ENCODE results near the gene URI1. TPM values are rescaled to one million over a fixed set of nuclear protein-coding genes. Genes with fewer than 3 reads are reported as not detected.

The URI1 gene
- total and polyA plus RNA-seq, 2 of the 8 experiments (the other 6 are each of a cell fraction or from before 2014, with no cell fraction given): 27.7 to 64.3 TPM

- TF ChIP-seq RXRA (IDR thresholded peaks at IDR 0.05; ENCODE audit: insufficient read depth, low read depth, low read length) (no peak), FOSL1 (IDR thresholded peaks at IDR 0.05; ENCODE audit: insufficient read depth, low read depth, low read length) (no peak), CREB1 (IDR thresholded peaks at IDR 0.05) (no peak), GTF2F1 (IDR thresholded peaks at IDR 0.05; ENCODE audit: borderline replicate concordance, low read depth, low read length) (no peak), EGR1 (IDR thresholded peaks at IDR 0.05; ENCODE audit: borderline replicate concordance, low read depth, low read length) (no peak), KDM4A (IDR thresholded peaks at IDR 0.05; ENCODE audit: low read depth, low read length, severe bottlenecking) (no peak), TEAD4 (IDR thresholded peaks at IDR 0.05; ENCODE audit: low read depth, low read length) (no peak), KDM1A (IDR thresholded peaks at IDR 0.05; ENCODE audit: borderline replicate concordance, low read length) (no peak), KDM5A (IDR thresholded peaks at IDR 0.05; ENCODE audit: low read length) (no peak), TAF7 (optimal IDR thresholded peaks at IDR 0.05; ENCODE audit: borderline replicate concordance, low read depth, low read length) (no peak), PHF8 (conservative IDR thresholded peaks at IDR 0.05; ENCODE audit: low read depth, low read length) (no peak), CBX8 (IDR thresholded peaks at IDR 0.05; ENCODE audit: borderline replicate concordance, low read depth, low read length) (no peak)
These were observed 114.5 kb downstream of the URI1 start (continued) for GRCh38 chr19:30056580-30056979.

Data from H1 (cell line).